ENCODE measurements around the gene SPSB3. TPM values are rescaled to one million over a fixed set of nuclear protein-coding genes. Genes with fewer than 3 reads are reported as not detected.

The SPSB3 gene
- total and polyA plus RNA-seq, 5 donors = 24.5 to 51.8 (median 34.3) TPM

GRCh38 chr16:1768061-1768766 is 14.2 kb downstream of the SPSB3 start:
- DNase-seq (no peak), ATAC-seq (no peak)
- H3K4me3 ChIP-seq (ENCODE audit: low read length) = no peak overlapping the region
- intact Hi-C loops (cut with DNase I) = no loop called here
- no peaks in the 10 kb centered on the region for H3K4me1 ChIP-seq (ENCODE audit: control insufficient read depth, insufficient read depth, low read length)
- 83% methylated on average over 41 of the region's 41 CpGs for WGBS
- no peak overlapping the region for H3K27ac ChIP-seq (ENCODE audit: low read length)
- H3K9me3 ChIP-seq (ENCODE audit: control insufficient read depth, low read length) = no peaks in the 10 kb centered on the region
- H3K27me3 ChIP-seq (ENCODE audit: control insufficient read depth, insufficient read depth) = no peaks in the 10 kb centered on the region

DNA sequence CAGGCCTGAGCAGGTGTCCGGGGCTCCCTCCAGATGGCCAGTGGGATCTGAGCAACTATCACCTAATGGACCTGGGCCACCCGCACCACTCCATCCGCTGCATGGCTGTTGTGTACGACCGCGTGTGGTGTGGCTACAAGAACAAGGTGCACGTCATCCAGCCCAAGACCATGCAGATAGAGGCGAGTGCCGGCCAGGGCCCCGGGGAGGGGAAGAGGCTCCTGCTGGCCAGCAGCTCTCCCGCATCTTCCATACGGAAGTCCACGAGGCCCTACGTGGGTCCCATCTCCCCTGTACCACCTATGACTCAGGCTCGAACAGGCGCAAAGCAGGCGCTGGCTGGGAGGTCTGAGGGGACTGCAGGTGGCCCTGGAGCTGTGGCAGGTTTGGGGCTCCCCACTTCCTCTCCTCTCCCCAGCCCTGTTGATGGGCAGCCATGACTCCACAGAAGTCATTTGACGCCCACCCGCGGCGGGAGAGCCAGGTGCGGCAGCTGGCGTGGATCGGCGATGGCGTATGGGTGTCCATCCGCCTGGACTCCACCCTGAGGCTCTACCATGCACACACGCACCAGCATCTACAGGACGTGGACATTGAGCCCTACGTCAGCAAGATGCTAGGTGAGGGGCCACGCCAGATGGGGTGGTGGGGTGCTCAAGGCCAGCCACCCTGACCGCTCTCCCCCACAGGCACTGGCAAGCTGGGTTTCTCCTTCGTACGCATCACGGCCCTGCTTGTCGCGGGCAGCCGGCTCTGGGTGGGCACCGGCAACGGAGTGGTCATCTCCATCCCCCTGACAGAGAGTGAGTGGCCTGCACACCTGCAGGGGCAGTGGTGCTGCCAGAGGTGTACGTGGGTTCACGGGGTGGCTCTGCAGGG is 15.0 kb downstream of the SPSB3 start:
- no peak for ATAC-seq
- 91% methylated on average over 42 of the region's 42 CpGs for WGBS

DNA sequence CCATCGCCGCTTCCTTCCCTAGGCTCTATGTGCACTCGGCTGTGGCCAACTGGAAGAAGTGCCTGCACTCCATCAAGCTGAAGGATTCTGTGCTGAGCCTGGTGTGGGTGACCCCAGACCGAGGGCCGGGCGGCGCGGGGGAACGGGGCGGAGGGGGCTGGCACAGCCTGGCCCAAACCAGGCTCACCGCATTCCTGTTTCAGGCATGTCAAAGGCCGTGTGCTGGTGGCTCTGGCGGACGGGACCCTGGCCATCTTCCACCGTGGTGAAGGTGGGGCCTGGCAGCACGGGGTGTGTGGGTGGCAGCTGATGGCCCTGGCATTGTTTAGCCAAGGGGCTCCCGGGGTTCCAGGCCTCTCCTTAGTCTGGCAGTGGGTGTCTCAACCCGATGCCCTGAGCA is 15.7 kb downstream of the SPSB3 start:
- Histone ChIP-seq H3K4me1 (ENCODE audit: control insufficient read depth, insufficient read depth, low read length) (no peaks in the 10 kb centered on the region), H3K9me3 (ENCODE audit: control insufficient read depth, low read length) (no peaks in the 10 kb centered on the region), H3K27me3 (ENCODE audit: control insufficient read depth, insufficient read depth) (no peaks in the 10 kb centered on the region), H3K27ac (ENCODE audit: low read length) (no peak overlapping the region), H3K4me3 (ENCODE audit: low read length) (no peak overlapping the region)
- intact Hi-C loops (cut with DNase I) = no loop called here
- DNase-seq = no peak
- 90% methylated on average over 18 of the region's 18 CpGs for whole genome bisulfite sequencing
- ATAC-seq = no peak

More for the DNA sequence above, 15.0 kb downstream of the SPSB3 start:
- H3K4me1 ChIP-seq (ENCODE audit: control insufficient read depth, insufficient read depth, low read length) = no peaks in the 10 kb centered on the region
- H3K27me3 ChIP-seq (ENCODE audit: control insufficient read depth, insufficient read depth) = no peaks in the 10 kb centered on the region
- H3K9me3 ChIP-seq (ENCODE audit: control insufficient read depth, low read length) = no peaks in the 10 kb centered on the region
- H3K4me3 ChIP-seq (ENCODE audit: low read length) = no peak overlapping the region
- no peak overlapping the region for H3K27ac ChIP-seq (ENCODE audit: low read length)
- intact Hi-C loops (cut with DNase I) = no loop called here
- no peak for DNase-seq

GRCh38 chr16:1766231-1766630 is 16.1 kb downstream of the SPSB3 start:
- no peak for ATAC-seq
- Histone ChIP-seq H3K27me3 (ENCODE audit: control insufficient read depth, insufficient read depth) (no peaks in the 10 kb centered on the region), H3K4me3 (ENCODE audit: low read length) (no peak overlapping the region), H3K9me3 (ENCODE audit: control insufficient read depth, low read length) (no peaks in the 10 kb centered on the region), H3K4me1 (ENCODE audit: control insufficient read depth, insufficient read depth, low read length) (no peaks in the 10 kb centered on the region), H3K27ac (ENCODE audit: low read length) (no peak overlapping the region)
- intact Hi-C loops (cut with DNase I) = no loop called here
- DNase-seq = no peak
- WGBS = 90% methylated on average over 19 of the region's 19 CpGs

DNA sequence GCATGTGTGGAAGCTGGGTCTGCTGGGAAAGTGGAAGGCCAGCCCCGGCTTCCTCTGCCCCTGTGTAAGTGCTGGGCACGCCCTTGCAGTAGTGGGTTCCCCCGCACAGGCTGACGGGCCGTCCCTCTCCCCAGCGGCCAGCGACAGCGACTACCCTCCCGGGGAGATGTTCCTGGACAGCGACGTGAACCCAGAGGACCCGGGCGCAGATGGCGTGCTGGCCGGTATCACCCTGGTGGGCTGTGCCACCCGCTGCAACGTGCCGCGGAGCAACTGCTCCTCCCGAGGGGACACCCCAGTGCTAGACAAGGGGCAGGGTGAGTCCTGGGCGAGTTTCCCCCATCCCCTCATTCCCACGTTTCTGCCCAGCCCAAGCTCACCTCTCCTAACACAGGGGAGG is 16.5 kb downstream of the SPSB3 start:
- 88% methylated on average over 22 of the region's 22 CpGs for WGBS

DNA sequence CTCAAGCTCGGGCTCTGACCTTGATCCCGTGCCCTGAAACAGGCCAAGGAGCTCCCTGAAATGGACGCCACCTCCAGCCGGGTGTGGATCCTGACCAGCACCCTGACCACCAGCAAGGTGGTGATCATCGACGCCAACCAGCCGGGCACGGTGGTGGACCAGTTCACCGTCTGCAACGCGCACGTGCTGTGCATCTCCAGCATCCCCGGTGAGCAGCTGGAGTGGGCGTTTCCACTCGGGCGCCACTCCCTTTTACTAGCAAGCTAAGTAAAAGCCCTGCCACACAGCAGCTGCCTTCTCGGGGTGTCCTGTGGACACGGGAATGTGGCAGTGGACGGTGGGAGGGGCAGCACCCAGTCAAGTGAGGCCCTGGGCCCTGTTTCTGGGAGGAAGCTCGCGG is 17.4 kb downstream of the SPSB3 start:
- H3K9me3 ChIP-seq (ENCODE audit: control insufficient read depth, low read length) = no peaks in the 10 kb centered on the region
- H3K27ac ChIP-seq (ENCODE audit: low read length) = no peak overlapping the region
- H3K4me3 ChIP-seq (ENCODE audit: low read length) = no peak overlapping the region
- no peak for ATAC-seq
- intact Hi-C loops (cut with DNase I) = no loop called here
- H3K4me1 ChIP-seq (ENCODE audit: control insufficient read depth, insufficient read depth, low read length) = no peaks in the 10 kb centered on the region
- H3K27me3 ChIP-seq (ENCODE audit: control insufficient read depth, insufficient read depth) = no peaks in the 10 kb centered on the region
- 93% methylated on average over 21 of the region's 21 CpGs for WGBS
- DNase-seq = no peak

More for the DNA sequence above, 16.5 kb downstream of the SPSB3 start:
- intact Hi-C loops (cut with DNase I) = no loop called here
- no peak for ATAC-seq
- Histone ChIP-seq H3K9me3 (ENCODE audit: control insufficient read depth, low read length) (no peaks in the 10 kb centered on the region), H3K27me3 (ENCODE audit: control insufficient read depth, insufficient read depth) (no peaks in the 10 kb centered on the region), H3K4me1 (ENCODE audit: control insufficient read depth, insufficient read depth, low read length) (no peaks in the 10 kb centered on the region), H3K27ac (ENCODE audit: low read length) (no peak overlapping the region), H3K4me3 (ENCODE audit: low read length) (no peak overlapping the region)
- DNase-seq = no peak

- Histone ChIP-seq H3K9me3 (ENCODE audit: control insufficient read depth, low read length) (no peaks in the 10 kb centered on the region), H3K27ac (ENCODE audit: low read length) (no peak overlapping the region), H3K27me3 (ENCODE audit: control insufficient read depth, insufficient read depth) (no peaks in the 10 kb centered on the region), H3K4me1 (ENCODE audit: control insufficient read depth, insufficient read depth, low read length) (no peaks in the 10 kb centered on the region), H3K4me3 (ENCODE audit: low read length) (no peak overlapping the region)
- intact Hi-C loops (cut with DNase I) = no loop called here
- DNase-seq (peak in 2 of 3 donors; percentile 18 to 70), ATAC-seq (no peak)
- WGBS = 74% methylated on average over 81 of the region's 81 CpGs
Measured at GRCh38 chr16:1763521-1764511, 18.6 kb downstream of the SPSB3 start.

DNA sequence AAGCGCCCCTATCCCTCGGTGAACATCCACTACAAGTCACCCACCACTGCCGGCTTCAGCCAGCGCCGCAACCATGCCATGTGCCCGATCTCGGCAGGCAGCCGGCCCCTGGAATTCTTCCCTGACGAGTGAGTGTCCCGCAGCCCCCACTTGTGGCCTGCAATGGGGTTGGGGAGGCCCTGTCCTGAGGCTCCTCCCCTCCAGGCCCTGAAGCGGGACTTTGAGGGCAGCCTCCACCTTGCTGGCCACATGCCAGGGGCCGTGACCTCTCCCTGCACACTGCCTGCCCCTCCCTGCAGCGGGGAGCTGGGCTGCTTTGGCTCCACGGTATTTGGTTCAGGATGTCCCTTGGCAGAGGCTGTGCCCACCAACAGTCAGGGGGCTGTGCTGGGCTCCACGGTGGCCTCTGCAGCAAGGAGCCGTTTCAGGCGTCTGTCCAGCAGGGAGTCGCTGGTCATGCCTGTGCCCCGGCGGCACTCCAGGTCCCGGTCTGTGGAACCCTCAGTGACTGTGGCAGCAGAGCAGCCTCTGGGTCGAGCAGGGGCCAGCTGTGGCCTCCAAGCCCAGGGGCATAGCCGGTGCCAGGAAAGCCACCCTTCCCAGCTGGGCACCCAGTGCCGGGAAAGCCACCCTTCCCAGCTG is 19.4 kb downstream of the SPSB3 start:
- DNase-seq = peak in 1 of 3 donors; percentile 23
- intact Hi-C loops (cut with DNase I) = no loop called here
- Histone ChIP-seq H3K4me1 (ENCODE audit: control insufficient read depth, insufficient read depth, low read length) (no peaks in the 10 kb centered on the region), H3K9me3 (ENCODE audit: control insufficient read depth, low read length) (no peaks in the 10 kb centered on the region), H3K4me3 (ENCODE audit: low read length) (no peak overlapping the region), H3K27me3 (ENCODE audit: control insufficient read depth, insufficient read depth) (no peaks in the 10 kb centered on the region), H3K27ac (ENCODE audit: low read length) (no peak overlapping the region)
- WGBS = 82% methylated on average over 24 of the region's 24 CpGs
- ATAC-seq = no peak

GRCh38 chr16:1762196-1762878 is 20.0 kb downstream of the SPSB3 start:
- no peaks in the 10 kb centered on the region for H3K9me3 ChIP-seq (ENCODE audit: control insufficient read depth, low read length)
- H3K4me3 ChIP-seq (ENCODE audit: low read length) = no peak overlapping the region
- 87% methylated on average over 30 of the region's 30 CpGs for WGBS
- H3K27ac ChIP-seq (ENCODE audit: low read length) = no peak overlapping the region
- ATAC-seq (no peak), DNase-seq (no peak)
- intact Hi-C loops (cut with DNase I) = no loop called here
- no peaks in the 10 kb centered on the region for H3K4me1 ChIP-seq (ENCODE audit: control insufficient read depth, insufficient read depth, low read length)
- no peaks in the 10 kb centered on the region for H3K27me3 ChIP-seq (ENCODE audit: control insufficient read depth, insufficient read depth)

GRCh38 chr16:1761751-1762150 is 20.6 kb downstream of the SPSB3 start:
- no peak for DNase-seq
- intact Hi-C loops (cut with DNase I) = no loop called here
- 93% methylated on average over 15 of the region's 15 CpGs for WGBS

More at GRCh38 chr16:1761751-1762150, 20.6 kb downstream of the SPSB3 start:
- Histone ChIP-seq H3K9me3 (ENCODE audit: control insufficient read depth, low read length) (no peaks in the 10 kb centered on the region), H3K27ac (ENCODE audit: low read length) (no peak overlapping the region), H3K4me1 (ENCODE audit: control insufficient read depth, insufficient read depth, low read length) (no peaks in the 10 kb centered on the region), H3K4me3 (ENCODE audit: low read length) (no peak overlapping the region), H3K27me3 (ENCODE audit: control insufficient read depth, insufficient read depth) (no peaks in the 10 kb centered on the region)
- ATAC-seq = no peak

All from right cardiac atrium (tissue), 5 donors.